Measurements from ENCODE around the gene PHACTR4.

GRCh38 chr1:28509705-28510272, 140.2 kb downstream of the PHACTR4 start:
- TF ChIP-seq CTCF (IDR thresholded peaks at IDR 0.05; ENCODE audit: low read depth, low read length, poor library complexity, severe bottlenecking) (no peak), EZH2phosphoT487 (IDR thresholded peaks at IDR 0.05; ENCODE audit: borderline replicate concordance, low read length) (no peak)

Measured in DOHH2 (cell line).